GM12891 (cell line): ENCODE results near the gene BCL2L13.

Experiments
- POLR2A ChIP-seq: IDR thresholded peaks from 2 replicates; pipeline ENCODE4 v1.6.1; 2011; ENCODE audit warnings: low read depth, low read length, control low read depth
- POLR2AphosphoS5 ChIP-seq: IDR thresholded peaks from 2 replicates; pipeline ENCODE4 v1.6.1; 2011; ENCODE audit warnings: low read depth, low read length, control low read depth
- TAF1 ChIP-seq: IDR thresholded peaks from 2 replicates; pipeline ENCODE4 v1.6.1; 2011; ENCODE audit warnings: low read depth, low read length, control low read depth

GRCh38 chr22:17774206-17774925, 135.8 kb downstream of the BCL2L13 start, which contains the start of gene BID:
- no peak for TF ChIP-seq POLR2A
- TF ChIP-seq TAF1 = no peak
- no peak for TF ChIP-seq POLR2AphosphoS5
